HT-29 (cell line): ENCODE measurements around the gene ARL3. TPM values are rescaled to one million over a fixed set of nuclear protein-coding genes. Genes with fewer than 3 reads are reported as not detected.

Experiments used
- total RNA-seq: library from RNA; depleted of rRNA; stranded (reverse); fragments of >200 nt; shearing (Covaris generic); gene quantifications from 2 replicates; pipeline ENCODE4 v1.2.3, GENCODE V29; 2014; rRNA removed

Gene ARL3
- total RNA-seq, 1 experiment from 2014 or later = 6.0 TPM

Other genes starting within 250 kb of the ARL3 start
- gene ACTR1A, start 211.7 kb downstream of the ARL3 start, total RNA-seq = 65.8 and 66.2 TPM in 2 replicates
- 1.8 and 2.0 TPM in 2 replicates for gene SUFU, start 210.4 kb downstream of the ARL3 start, total RNA-seq
- gene TRIM8, start 69.9 kb downstream of the ARL3 start, total RNA-seq = 81.2 and 82.3 TPM in 2 replicates
- gene SFXN2, start 239 bp upstream of the ARL3 start, total RNA-seq = 20.8 and 33.4 TPM in 2 replicates
- 27.5 and 27.6 TPM in 2 replicates for gene WBP1L, start 29.6 kb upstream of the ARL3 start, total RNA-seq
- gene CYP17A1, start 123.0 kb upstream of the ARL3 start, total RNA-seq = not detected in 2 replicates
- gene BORCS7, start 139.9 kb upstream of the ARL3 start, total RNA-seq = 9.4 and 10.8 TPM in 2 replicates
- gene AS3MT, start 155.1 kb upstream of the ARL3 start, total RNA-seq = not detected in 2 replicates
- 13.9 and 14.5 TPM in 2 replicates for gene CNNM2, start 203.9 kb upstream of the ARL3 start, total RNA-seq